Adrenal gland (tissue), 19 donors: ENCODE measurements around the gene EDA2R. TPM values are rescaled to one million over a fixed set of nuclear protein-coding genes. Genes with fewer than 3 reads are reported as not detected.

Experiments
- DNase-seq, 7 donors: peaks; one replicate each; pipeline ENCODE4 v3.0.0-alpha.2; 2019 to 2020
- H3K27ac ChIP-seq, 5 donors: fragments of 200-600 bp; sonication (generic) in 4 of 5; 1 replicate in 3 of 5; 2 replicates in 2 of 5; pipeline versions ENCODE4 v1.5.1 to v1.8.0; 2016 to 2020; ENCODE audit warnings: mild to moderate bottlenecking in 1 of 5
- H3K27me3 ChIP-seq: fragments of 200-600 bp; 2 replicates; pipeline ENCODE4 v1.8.0; 2021
- H3K36me3 ChIP-seq, 2 donors: fragments of 200-600 bp; replicated peaks in 1 of 2; 1 replicate in 1 of 2; 2 replicates in 1 of 2; pipeline versions ENCODE4 v1.5.1 to v1.8.0; 2018 to 2022
- H3K4me1 ChIP-seq, 2 donors: fragments of 200-600 bp; replicated peaks in 1 of 2; 1 replicate in 1 of 2; 2 replicates in 1 of 2; pipeline versions ENCODE4 v1.5.1 to v1.8.0; 2018 to 2021
- H3K4me3 ChIP-seq, 4 donors: fragments of 200-600 bp; sonication (generic) in 3 of 4; one replicate each; pipeline ENCODE4 v1.5.1; 2016 to 2018
- H3K9me3 ChIP-seq, 3 donors: fragments of 200-600 bp; sonication (generic) in 1 of 3; replicated peaks in 1 of 3; 1 replicate in 2 of 3; 2 replicates in 1 of 3; pipeline versions ENCODE4 v1.5.1 to v1.8.0; 2016 to 2021
- POLR2A ChIP-seq, 2 donors: fragments of 450-650 bp; IDR thresholded peaks; one replicate each; pipeline ENCODE4 v1.6.1; 2017; ENCODE audit warnings: antibody characterized with exemption in 2 of 2, mild to moderate bottlenecking in 2 of 2, moderate library complexity in 1 of 2
- WGBS, 4 donors: extraction: QIAGEN DNeasy Blood & Tissue Kit in 2 of 4; methylation state at CpG; one replicate each; pipeline versions ENCODE4 v1.1.5 to v1.1.7; 2013 to 2017; 5-methylcytosine and 5-hydroxymethylcytosine counted together
- intact Hi-C, 2 donors: fragments of 100-400 bp; cut with DNase I; formaldehyde crosslinking; loops; one replicate each; pipeline versions ENCODE4 v1.14.1 to v1.15.0; 2022 to 2023
- long read RNA-seq, 10 donors: library from polyadenylated mRNA in 3 of 10; unstranded in 2 of 10; stranded (forward) in 1 of 10; transcript quantifications; one replicate each; pipeline ENCODE4 v2.0.0 and lab custom pipeline, GENCODE V29; 2021 to 2026
- polyA plus RNA-seq, 3 donors: library from polyadenylated mRNA; stranded (reverse); fragments of 200-250 nt in 2 of 3; fragments of 350-450 nt in 1 of 3; fragmentation: Illumina TruSeq in 1 of 3; extraction: RNeasy Lipid Tissue Mini Kit (QIAGEN cat#74804) in 1 of 3; gene quantifications; one replicate each; pipeline ENCODE4 v1.2.3, GENCODE V29; 2013 to 2014
- total RNA-seq, 9 donors: library from RNA; depleted of rRNA in 4 of 9; stranded (reverse); fragments of >200 nt in 4 of 9; fragments of 120-200 nt in 1 of 9; fragmentation: NEBNext Ultra II Directional in 1 of 9; extraction: Animal tissue kit (Norgen Biotek cat#: 25700) in 1 of 9; gene quantifications; one replicate each; pipeline versions ENCODE4 v1.1.0 to v1.2.4, GENCODE V29; 2013 to 2023
- TF ChIP-seq, protein P1 (sequence below), 6 experiments: fragments of 450-650 bp in 4 of 6; fragments of 200-600 bp in 2 of 6; sonication (generic) in 1 of 6; IDR thresholded peaks; 1 replicate in 5 of 6; 2 replicates in 1 of 6; pipeline versions ENCODE4 v1.5.1 to v1.8.0; 2016 to 2021; ENCODE audit warnings: antibody characterized with exemption in 6 of 6, mild to moderate bottlenecking in 2 of 6, moderate library complexity in 1 of 6
- donor health status: healthy with polysubstance abuse.
- donor health status: Bipolar disorder and iron deficiency.
- donor health status: DM: yes; HTN: yes; CAD: no.
- donor health status: DM: no; HTN: no; CAD: no.
- donor health status: DM: no; HTN: no; CAD: no.
- donor health status: DM: yes; HTN: yes; CAD: no.

The EDA2R gene
- 10 to 100 TPM in 1 of 9 donors, 1 to 10 TPM in 8; 2.0 to 15.3 (median 6.9) TPM for total RNA-seq
- polyA plus RNA-seq, result 1 to 10 TPM in 2 of 3 donors, under 1 TPM in 1; 0.64 to 2.1 (median 1.5) TPM
- long read RNA-seq, donor 1, result 0 reads
- long read RNA-seq, donor 2, result 0 reads
- long read RNA-seq, donor 3, result 0 reads
- long read RNA-seq, donor 4, partial matches to known transcripts, result 1 of 2 reads
- long read RNA-seq, donor 4, other reads (novel, unspliced or antisense), result 1 of 2 reads
- long read RNA-seq, donor 5, partial matches to known transcripts, result 0 of 8 reads
- long read RNA-seq, donor 5, other reads (novel, unspliced or antisense), result 7 of 8 reads
- long read RNA-seq, donor 6, partial matches to known transcripts, result 0 of 1 reads
- long read RNA-seq, donor 6, other reads (novel, unspliced or antisense), result 1 of 1 reads
- long read RNA-seq, donor 7, result 0 reads
- long read RNA-seq, donor 8, result 0 reads
- long read RNA-seq, donor 9, result 0 reads
- long read RNA-seq, donor 10, result 0 reads

DNA sequence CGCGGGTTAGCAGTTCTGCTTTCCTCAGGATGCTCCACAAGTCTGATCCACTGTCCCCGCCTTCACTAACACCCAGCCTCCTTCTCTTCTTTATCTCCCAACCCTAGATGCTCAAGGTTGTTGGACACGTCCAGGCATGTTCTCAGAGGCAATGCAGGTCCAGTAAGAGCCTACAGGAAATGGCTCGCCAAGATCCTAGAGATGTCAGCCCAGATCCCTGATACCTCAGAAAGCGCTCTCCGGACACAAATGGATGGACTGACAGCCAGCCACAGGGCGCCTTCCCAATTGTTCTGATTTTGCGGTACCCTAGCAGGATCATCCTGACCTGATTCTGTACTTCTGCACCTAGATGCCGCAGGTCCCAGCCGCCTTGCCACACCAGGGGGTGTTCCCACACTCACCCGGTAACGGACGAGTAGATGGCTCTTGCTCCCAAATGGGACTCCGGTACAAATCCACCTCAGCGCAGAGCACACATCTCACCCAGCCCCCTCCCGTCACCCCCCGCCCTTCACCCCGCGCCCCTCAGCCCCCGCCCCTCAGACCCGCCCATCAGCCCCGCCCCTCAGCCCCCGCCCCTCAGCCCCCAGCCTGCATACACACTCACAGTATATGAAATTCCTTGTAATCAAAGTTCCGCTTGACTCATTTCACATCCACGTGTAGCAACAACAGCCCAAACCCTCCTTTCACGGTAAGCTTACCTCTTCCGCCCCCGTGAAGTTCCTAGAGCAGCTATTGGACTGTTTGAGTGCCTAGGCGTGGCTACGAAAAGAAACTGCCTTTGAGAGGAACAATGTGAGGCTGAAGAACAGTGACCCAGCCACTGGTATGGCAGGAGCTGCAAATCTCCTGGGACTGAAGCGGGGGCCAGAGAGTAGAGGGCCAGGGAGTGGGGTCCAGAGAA, at the start of gene EDA2R:
TSS of gene EDA2R (minus strand) at position 488 of the 910 bp plus-strand sequence. CDS start 23,058 bp downstream, outside the sequence.
- Histone ChIP-seq H3K9me3 (no peaks in the 10 kb centered on the region), H3K4me1 (no peaks in the 10 kb centered on the region), H3K36me3 (no peaks in the 10 kb centered on the region), H3K27ac (peak within 1 kb of the TSS in 2 of 5 donors; percentile 8 to 69), H3K4me3 (peak within 1 kb of the TSS in 2 of 4 donors; percentile 6 to 44), H3K27me3 (no peaks in the 10 kb centered on the region)
- intact Hi-C loops, result no loop called here
- 2 to 46% (median 25%) methylated on average over 19 to 32 of the region's 32 CpGs; no CpG with 5 or more reads in 1 of the 4 donors for WGBS, 4 donors
- DNase-seq, result peak; percentile 24 to 73 (median 62)
- TF ChIP-seq, protein P1, sequence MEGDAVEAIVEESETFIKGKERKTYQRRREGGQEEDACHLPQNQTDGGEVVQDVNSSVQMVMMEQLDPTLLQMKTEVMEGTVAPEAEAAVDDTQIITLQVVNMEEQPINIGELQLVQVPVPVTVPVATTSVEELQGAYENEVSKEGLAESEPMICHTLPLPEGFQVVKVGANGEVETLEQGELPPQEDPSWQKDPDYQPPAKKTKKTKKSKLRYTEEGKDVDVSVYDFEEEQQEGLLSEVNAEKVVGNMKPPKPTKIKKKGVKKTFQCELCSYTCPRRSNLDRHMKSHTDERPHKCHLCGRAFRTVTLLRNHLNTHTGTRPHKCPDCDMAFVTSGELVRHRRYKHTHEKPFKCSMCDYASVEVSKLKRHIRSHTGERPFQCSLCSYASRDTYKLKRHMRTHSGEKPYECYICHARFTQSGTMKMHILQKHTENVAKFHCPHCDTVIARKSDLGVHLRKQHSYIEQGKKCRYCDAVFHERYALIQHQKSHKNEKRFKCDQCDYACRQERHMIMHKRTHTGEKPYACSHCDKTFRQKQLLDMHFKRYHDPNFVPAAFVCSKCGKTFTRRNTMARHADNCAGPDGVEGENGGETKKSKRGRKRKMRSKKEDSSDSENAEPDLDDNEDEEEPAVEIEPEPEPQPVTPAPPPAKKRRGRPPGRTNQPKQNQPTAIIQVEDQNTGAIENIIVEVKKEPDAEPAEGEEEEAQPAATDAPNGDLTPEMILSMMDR (IDR thresholded peaks at IDR 0.05), result no peak
- TF ChIP-seq POLR2A (IDR thresholded peaks at IDR 0.05), result peak in 1 of 2 donors; percentile 52

- WGBS, 4 donors, result 45 to 54% (median 48%) methylated on average over 2 of the region's 2 CpGs
- Histone ChIP-seq H3K27ac (no peak overlapping the region), H3K4me1 (no peaks in the 10 kb centered on the region), H3K27me3 (peaks cover 11% of the 10 kb centered on the region), H3K9me3 (no peaks in the 10 kb centered on the region), H3K36me3 (no peaks in the 10 kb centered on the region), H3K4me3 (no peak overlapping the region)
- TF ChIP-seq POLR2A (IDR thresholded peaks at IDR 0.05), result no peak
- TF ChIP-seq, protein P1 (IDR thresholded peaks at IDR 0.05), result no peak
- intact Hi-C loops, result no loop called here
- DNase-seq, result no peak
These were observed 45.3 kb upstream of the EDA2R start for GRCh38 chrX:66684196-66684595.

- intact Hi-C loops, result no loop called here
- no peak for DNase-seq
- H3K27ac ChIP-seq, result no peak overlapping the region
- H3K9me3 ChIP-seq, result no peaks in the 10 kb centered on the region
- H3K27me3 ChIP-seq, result peaks cover 15% of the 10 kb centered on the region
- H3K36me3 ChIP-seq, result no peaks in the 10 kb centered on the region
- no peak for TF ChIP-seq POLR2A (IDR thresholded peaks at IDR 0.05)
- H3K4me3 ChIP-seq, result no peak overlapping the region
- no peaks in the 10 kb centered on the region for H3K4me1 ChIP-seq
- 78 to 89% (median 80%) methylated on average over 2 of the region's 2 CpGs for WGBS, 4 donors
These were observed 41.6 kb upstream of the EDA2R start for GRCh38 chrX:66680451-66680850.

DNA sequence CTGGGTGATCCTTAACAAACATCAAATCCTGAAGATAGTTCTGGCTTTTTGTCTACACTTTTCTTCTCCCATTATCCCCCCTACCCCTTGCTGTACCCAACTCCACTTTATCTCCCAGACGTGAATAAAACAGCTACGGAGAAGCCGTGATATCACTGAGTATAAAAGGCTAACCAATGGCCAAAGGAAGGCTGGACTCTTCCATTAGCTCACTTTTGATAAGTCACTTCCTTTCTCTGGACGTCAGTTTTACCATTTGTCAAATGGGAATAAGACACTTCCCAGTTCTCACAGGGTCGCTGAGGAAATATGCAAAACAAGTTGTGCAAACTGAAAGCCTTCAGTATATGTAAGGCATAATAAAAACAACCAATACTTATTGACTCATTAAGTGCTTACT, 38.6 kb upstream of the EDA2R start:
- H3K9me3 ChIP-seq, result no peaks in the 10 kb centered on the region
- DNase-seq, result no peak
- H3K4me3 ChIP-seq, result no peak overlapping the region
- TF ChIP-seq POLR2A (IDR thresholded peaks at IDR 0.05), result no peak
- TF ChIP-seq, protein P1 (IDR thresholded peaks at IDR 0.05), result no peak
- no peaks in the 10 kb centered on the region for H3K4me1 ChIP-seq
- no peaks in the 10 kb centered on the region for H3K36me3 ChIP-seq
- 44 to 58% (median 51%) methylated on average over 5 of the region's 5 CpGs for WGBS, 4 donors
- intact Hi-C loops, result no loop called here
- peaks cover 7% of the 10 kb centered on the region for H3K27me3 ChIP-seq
- H3K27ac ChIP-seq, result no peak overlapping the region
